ENCODE data around the gene TMEM19. TPM values are rescaled to one million over a fixed set of nuclear protein-coding genes. Genes with fewer than 3 reads are reported as not detected.

Gene TMEM19
- total RNA-seq, 1 donor from 2014 or later, result 39.3 TPM

DNA sequence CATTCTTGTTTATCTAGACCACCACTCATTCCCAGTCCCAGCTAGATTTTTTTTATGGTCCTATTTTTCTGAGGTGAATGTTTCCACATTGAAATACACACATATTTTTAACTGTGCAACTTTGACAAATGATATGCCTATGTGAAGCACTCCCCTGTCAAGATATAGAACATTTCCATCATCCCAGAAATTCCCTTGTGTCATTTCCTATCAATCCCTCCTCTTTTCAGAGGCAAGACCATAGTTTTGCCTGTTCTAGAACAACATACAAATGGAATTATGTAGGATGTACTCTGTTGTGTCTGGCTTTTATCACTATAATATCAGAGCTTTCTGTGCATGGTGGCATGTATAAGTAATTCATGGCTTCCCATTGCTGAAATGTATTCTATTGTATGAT lies 32.7 kb downstream of the TMEM19 start:
- no peak for DNase-seq (ENCODE audit: low spot score)

- no peak for DNase-seq (ENCODE audit: low spot score)
Observed at GRCh38 chr12:71719647-71720370, 33.9 kb downstream of the TMEM19 start.

- DNase-seq (ENCODE audit: low spot score), result no peak
Observed at GRCh38 chr12:71721783-71722505, 36.1 kb downstream of the TMEM19 start.

DNA sequence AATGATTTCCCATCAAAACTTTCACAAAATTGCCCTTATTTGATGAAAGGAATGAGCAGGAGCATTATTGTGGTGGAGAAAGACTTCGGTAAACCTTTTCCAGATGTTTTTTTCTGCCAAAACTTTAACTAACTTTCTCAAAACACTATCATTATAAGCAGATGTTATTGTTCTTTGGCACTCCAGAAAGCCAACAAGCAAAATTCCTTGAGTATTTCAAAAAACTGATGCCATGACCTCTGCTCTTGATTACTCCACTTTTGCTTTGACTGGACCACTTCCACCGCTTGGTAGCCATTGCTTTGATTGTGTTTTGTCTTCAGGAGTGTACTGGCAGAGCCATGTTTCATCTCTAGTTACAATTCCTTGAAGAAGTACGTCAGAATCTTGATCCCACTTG lies 39.1 kb downstream of the TMEM19 start:
- no peak for DNase-seq (ENCODE audit: low spot score)

DNA sequence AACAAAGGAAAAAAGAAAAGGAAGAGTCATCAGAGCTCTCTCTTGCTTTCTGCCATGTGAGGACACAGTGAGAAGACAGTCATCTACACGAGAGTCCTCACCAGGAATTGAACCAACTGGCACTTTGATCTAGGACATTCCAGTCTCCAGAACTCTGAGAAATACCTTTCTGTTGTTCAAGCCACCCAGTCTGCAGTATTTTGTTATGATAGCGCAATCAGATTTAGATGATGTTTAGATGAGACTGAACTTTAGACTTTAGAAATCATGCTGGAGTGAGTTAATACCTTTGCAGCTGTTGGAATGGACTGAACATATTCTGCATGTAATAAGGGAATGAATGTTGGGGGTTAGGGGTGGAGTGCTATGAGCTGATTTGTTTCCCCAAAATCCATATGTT lies 40.7 kb downstream of the TMEM19 start:
- DNase-seq (ENCODE audit: low spot score), result no peak

DNA sequence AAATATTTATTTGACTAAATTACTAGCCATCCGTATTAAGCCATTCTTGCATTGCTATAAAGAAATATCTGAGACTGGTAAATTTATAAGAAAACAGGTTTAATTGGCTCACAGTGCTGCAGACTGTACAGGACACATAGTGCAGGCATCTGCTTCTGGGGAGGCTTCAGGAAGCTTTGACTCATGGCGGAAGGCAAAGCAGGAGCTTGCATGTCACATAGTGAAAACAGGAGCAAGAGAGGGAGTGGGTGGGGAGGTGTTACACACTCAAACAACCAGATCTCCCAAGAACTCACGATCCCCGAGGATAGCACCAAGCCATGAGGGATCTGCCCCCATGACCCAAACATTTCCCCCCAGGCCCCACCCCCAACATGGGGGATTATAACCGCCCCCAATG lies 42.1 kb downstream of the TMEM19 start:
- no peak for DNase-seq (ENCODE audit: low spot score)

DNA sequence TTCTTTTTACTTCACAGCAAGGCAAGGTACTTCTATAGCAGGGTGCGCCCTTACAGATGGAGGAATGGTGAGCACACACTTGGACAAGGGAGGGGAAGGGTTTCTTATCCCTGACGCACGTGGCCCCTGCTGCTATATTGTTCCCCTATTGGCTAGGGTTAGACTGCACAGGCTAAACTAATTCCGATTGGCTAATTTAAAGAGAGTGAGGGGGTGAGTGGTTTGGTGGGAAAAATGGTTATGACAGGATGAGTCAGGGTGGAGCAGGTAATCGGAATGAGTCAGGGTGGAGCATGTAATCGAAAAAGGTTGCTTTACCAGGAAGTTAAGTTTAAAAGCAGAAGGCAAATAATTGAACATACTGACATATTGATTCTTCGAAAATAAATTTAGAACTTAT lies 45.1 kb downstream of the TMEM19 start:
- DNase-seq (ENCODE audit: low spot score), result no peak

- no peak for DNase-seq (ENCODE audit: low spot score)
Observed at GRCh38 chr12:71731439-71732356, 45.8 kb downstream of the TMEM19 start.

DNA sequence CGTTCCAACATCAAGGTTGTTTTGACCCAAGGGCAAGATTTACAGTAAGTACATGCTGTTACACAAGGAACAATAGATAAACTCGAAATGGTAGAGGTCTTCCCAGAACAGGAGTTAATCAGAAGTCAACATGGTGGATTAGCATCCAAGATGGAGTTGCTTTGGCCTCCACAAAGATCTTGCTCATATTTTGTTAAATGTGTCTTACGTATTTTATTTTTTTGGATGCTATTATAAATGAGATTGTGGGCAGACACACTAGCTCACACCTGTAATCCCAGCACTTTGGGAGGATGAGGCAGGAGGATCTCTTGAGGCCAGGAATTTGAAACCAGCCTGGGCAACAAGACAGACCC lies 46.5 kb downstream of the TMEM19 start:
- no peak for DNase-seq (ENCODE audit: low spot score)

- DNase-seq (ENCODE audit: low spot score), result no peak
Observed at GRCh38 chr12:71737197-71737596, 51.3 kb downstream of the TMEM19 start.

DNA sequence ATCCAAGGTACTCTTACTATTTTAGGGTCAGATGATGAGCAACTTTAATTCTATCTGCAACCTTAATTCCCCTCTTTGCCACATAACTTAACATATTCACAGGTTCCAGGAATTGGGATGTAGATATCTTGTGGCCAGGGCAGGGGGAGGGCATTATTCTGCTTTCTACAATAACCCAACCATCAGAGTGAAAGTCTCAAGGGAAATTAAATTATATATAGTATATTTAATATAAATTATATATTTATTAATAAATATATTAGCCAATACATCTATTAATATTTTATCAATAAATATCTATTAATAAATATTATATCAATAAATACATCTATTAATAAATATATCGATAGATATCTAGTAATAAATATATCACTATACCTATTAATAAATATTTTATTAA lies 57.1 kb downstream of the TMEM19 start:
- DNase-seq (ENCODE audit: low spot score), result no peak

- no peak for DNase-seq (ENCODE audit: low spot score)
Observed at GRCh38 chr12:71744522-71745300, 58.8 kb downstream of the TMEM19 start.

DNA sequence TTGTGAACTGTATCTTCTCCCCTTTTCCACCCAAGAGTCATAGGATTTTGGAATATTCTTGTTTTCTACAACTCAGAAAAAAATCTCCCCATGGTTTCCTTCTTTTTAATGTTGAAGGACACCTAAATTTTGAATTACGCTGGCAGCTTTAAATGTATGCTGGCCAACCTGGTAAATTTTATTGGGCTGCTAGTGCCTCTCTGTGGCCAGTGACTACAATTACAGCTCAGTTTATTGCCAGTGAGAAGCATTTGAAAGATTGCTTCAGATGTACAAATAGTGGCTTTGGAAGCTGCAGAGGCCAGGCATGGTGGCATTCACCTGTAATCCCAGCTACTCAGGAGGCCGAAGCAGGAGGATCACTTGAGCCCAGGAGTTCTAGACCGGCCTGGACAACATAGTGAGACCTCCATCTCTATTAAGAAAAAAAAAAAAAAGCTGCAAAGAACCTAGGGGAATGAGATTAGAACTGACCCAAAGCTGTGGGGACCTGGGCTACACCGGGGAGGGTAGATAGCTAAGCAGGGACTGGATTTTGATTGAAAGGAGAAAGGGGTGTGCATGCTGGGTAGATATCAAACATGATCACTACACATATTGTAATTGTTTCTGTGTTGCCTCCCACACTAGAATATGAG lies 61.2 kb downstream of the TMEM19 start:
- DNase-seq (ENCODE audit: low spot score), result peak; percentile 55

GRCh38 chr12:71748081-71748850 lies 62.4 kb downstream of the TMEM19 start:
- no peak for DNase-seq (ENCODE audit: low spot score)

DNA sequence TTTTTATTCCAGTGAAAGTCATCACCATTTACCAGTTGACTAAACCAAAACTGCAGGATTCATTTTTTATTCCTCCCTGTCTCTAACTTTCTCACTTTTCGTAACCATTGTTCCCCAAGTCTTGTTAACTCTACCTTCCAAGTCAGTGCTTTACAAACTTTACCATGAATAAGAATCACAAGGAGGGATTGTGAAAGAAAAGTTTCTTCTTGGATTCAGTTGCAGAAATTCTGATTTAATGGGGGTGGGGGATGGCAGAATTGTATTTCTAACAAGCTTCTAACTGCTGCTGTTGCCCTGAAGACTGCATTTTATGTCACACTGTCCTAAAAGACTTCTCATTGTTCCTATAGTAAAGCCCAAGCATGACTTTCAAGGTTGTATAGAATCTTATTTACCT lies 63.8 kb downstream of the TMEM19 start:
- DNase-seq (ENCODE audit: low spot score), result no peak

DNA sequence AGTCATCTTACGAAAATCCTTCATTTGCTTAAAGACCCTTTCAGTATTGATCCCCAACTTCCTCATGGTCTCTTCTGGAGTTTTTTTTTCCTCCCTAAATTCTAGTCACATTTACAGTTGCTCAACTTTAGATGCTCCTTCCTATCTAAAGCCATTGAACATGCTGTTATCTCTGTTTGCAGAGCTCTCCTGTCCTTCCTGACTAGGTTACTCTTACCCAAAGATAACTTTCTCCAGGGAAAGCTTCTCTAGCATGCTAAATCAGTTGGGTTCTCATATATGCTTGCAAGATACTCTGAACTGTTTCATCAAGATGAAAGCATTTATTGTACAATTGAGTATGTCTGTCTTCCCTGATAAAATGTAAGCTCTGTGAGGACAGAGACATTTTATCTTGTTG lies 67.0 kb downstream of the TMEM19 start:
- DNase-seq (ENCODE audit: low spot score), result no peak

All from ureter (tissue), 1 donor.